Endodermal cell (in vitro differentiated cells): ENCODE data around the gene LDHA. TPM values are rescaled to one million over a fixed set of nuclear protein-coding genes. Genes with fewer than 3 reads are reported as not detected.

Source experiments
- DNase-seq: peaks from one replicate; pipeline ENCODE4 v3.0.0-alpha.2; 2017
- H3K27ac ChIP-seq: 2 replicates; pipeline ENCODE4 v1.5.1; 2013; ENCODE audit warnings: mild to moderate bottlenecking, low read depth, low read length, moderate library complexity
- H3K27me3 ChIP-seq: 2 replicates; pipeline ENCODE4 v1.6.1; 2013; ENCODE audit warnings: mild to moderate bottlenecking, low read length, moderate library complexity; ENCODE audit not compliant: insufficient read depth, control insufficient read depth, poor library complexity, severe bottlenecking
- H3K36me3 ChIP-seq: 2 replicates; pipeline ENCODE4 v1.7.0; 2013; ENCODE audit warnings: mild to moderate bottlenecking, low read length, moderate library complexity; ENCODE audit not compliant: control insufficient read depth, insufficient read depth
- H3K4me1 ChIP-seq: one replicate; pipeline ENCODE4 v1.7.0; 2013; ENCODE audit warnings: low read length; ENCODE audit not compliant: control insufficient read depth, insufficient read depth
- H3K4me3 ChIP-seq: 2 replicates; pipeline ENCODE4 v1.5.1; 2013; ENCODE audit warnings: mild to moderate bottlenecking, low read length, moderate library complexity
- H3K9ac ChIP-seq: 2 replicates; pipeline ENCODE4 v1.6.1; 2013; ENCODE audit warnings: mild to moderate bottlenecking, low read length, moderate library complexity; ENCODE audit not compliant: poor library complexity, severe bottlenecking; ENCODE audit errors: extremely low read depth
- H3K9me3 ChIP-seq: 2 replicates; pipeline ENCODE4 v1.6.1; 2013; ENCODE audit warnings: mild to moderate bottlenecking, low read length, moderate library complexity; ENCODE audit not compliant: control insufficient read depth
- H3K27ac Mint-ChIP-seq: 2 replicates; pipeline ENCODE4 v1.8.0; 2020; ENCODE audit warnings: mixed read lengths
- H3K27me3 Mint-ChIP-seq: 2 replicates; pipeline ENCODE4 v1.8.0; 2021; ENCODE audit warnings: mild to moderate bottlenecking, mixed read lengths; ENCODE audit not compliant: insufficient read depth
- H3K36me3 Mint-ChIP-seq: 2 replicates; pipeline ENCODE4 v1.8.0; 2020; ENCODE audit warnings: low read depth, mixed read lengths
- H3K4me1 Mint-ChIP-seq: 2 replicates; pipeline ENCODE4 v1.8.0; 2020; ENCODE audit warnings: mixed read lengths
- H3K4me3 Mint-ChIP-seq: 2 replicates; pipeline ENCODE4 v1.8.0; 2020; ENCODE audit warnings: mild to moderate bottlenecking, moderate library complexity, mixed read lengths
- H3K9me3 Mint-ChIP-seq: 2 replicates; pipeline ENCODE4 v1.8.0; 2020; ENCODE audit warnings: mild to moderate bottlenecking, mixed read lengths
- CTCF ChIP-seq: fragments of 200-600 bp; sonication (generic); conservative IDR thresholded peaks from 2 replicates; pipeline ENCODE4 v1.5.0; 2021; ENCODE audit warnings: antibody characterized with exemption, mild to moderate bottlenecking
- WGBS, 2 experiments: methylation state at CpG; one replicate each; pipeline versions ENCODE4 v1.1.5 to v1.1.7; 2013; ENCODE audit warnings: missing lambda C conversion rate in 2 of 2, mixed read lengths in 1 of 2; ENCODE audit not compliant: insufficient coverage in 1 of 2, insufficient read length in 1 of 2; 5-methylcytosine and 5-hydroxymethylcytosine counted together
- total RNA-seq, 2 donors: library from RNA; stranded (reverse); fragmentation: NEBNext Ultra II Directional in 1 of 2; extraction: Animal tissue kit (Norgen Biotek cat#: 25700) in 1 of 2; gene quantifications; 2 replicates in 1 of 2; 3 replicates in 1 of 2; pipeline ENCODE4 v1.2.1, GENCODE V29; 2021

Gene LDHA
- total RNA-seq, 2 donors from 2014 or later, result 256 to 308 TPM

DNA sequence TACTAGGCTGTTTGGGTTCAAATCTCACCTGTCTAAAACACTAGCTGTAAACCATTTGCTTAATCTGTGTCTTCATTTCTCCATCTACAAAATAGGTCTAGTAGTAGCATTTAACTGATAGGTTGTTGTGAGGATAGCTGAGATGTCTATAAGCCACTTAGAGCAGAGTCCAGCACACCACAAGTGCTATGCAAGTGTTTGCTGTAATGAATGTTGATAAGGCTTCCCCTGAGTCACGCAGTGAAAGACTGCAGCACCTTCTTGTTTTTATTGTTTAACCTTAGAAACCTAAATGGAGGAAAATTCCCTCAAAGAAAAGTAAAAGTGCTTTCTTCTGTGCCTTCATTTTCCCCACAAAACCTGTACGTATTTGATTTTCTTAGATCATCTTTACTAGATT is 23.1 kb upstream of the LDHA start:
- Histone ChIP-seq H3K9ac (no peak overlapping the region), H3K4me3 (no peak overlapping the region), H3K27ac (no peak overlapping the region), H3K36me3 (peaks cover 13% of the 10 kb centered on the region), H3K27me3 (no peaks in the 10 kb centered on the region), H3K9me3 (no peaks in the 10 kb centered on the region), H3K4me1 (no peaks in the 10 kb centered on the region)
- 96 to 100% methylated on average over 1 to 2 of the region's 2 CpGs for WGBS, 2 experiments
- peaks cover 11% of the 10 kb centered on the region for H3K36me3 Mint-ChIP-seq
- peaks cover 5% of the 10 kb centered on the region for H3K4me1 Mint-ChIP-seq
- TF ChIP-seq CTCF, result no peak
- H3K4me3 Mint-ChIP-seq, result no peak overlapping the region
- H3K27ac Mint-ChIP-seq, result no peak overlapping the region
- no peaks in the 10 kb centered on the region for H3K27me3 Mint-ChIP-seq
- no peaks in the 10 kb centered on the region for H3K9me3 Mint-ChIP-seq
- no peak for DNase-seq

GRCh38 chr11:18372201-18372600 is 22.2 kb upstream of the LDHA start:
- H3K27me3 ChIP-seq, result no peaks in the 10 kb centered on the region
- no peaks in the 10 kb centered on the region for H3K4me1 ChIP-seq
- no peak for DNase-seq
- peaks cover 5% of the 10 kb centered on the region for H3K4me1 Mint-ChIP-seq
- WGBS, 2 experiments, result 89 to 97% methylated on average over 1 to 2 of the region's 2 CpGs
- H3K27ac Mint-ChIP-seq, result no peak overlapping the region
- H3K27ac ChIP-seq, result no peak overlapping the region
- no peaks in the 10 kb centered on the region for H3K27me3 Mint-ChIP-seq
- H3K9me3 Mint-ChIP-seq, result no peaks in the 10 kb centered on the region
- H3K9ac ChIP-seq, result no peak overlapping the region
- H3K36me3 Mint-ChIP-seq, result peaks cover 3% of the 10 kb centered on the region
- no peaks in the 10 kb centered on the region for H3K9me3 ChIP-seq
- H3K4me3 ChIP-seq, result no peak overlapping the region
- H3K36me3 ChIP-seq, result peaks cover 4% of the 10 kb centered on the region
- no peak for TF ChIP-seq CTCF
- no peak overlapping the region for H3K4me3 Mint-ChIP-seq

DNA sequence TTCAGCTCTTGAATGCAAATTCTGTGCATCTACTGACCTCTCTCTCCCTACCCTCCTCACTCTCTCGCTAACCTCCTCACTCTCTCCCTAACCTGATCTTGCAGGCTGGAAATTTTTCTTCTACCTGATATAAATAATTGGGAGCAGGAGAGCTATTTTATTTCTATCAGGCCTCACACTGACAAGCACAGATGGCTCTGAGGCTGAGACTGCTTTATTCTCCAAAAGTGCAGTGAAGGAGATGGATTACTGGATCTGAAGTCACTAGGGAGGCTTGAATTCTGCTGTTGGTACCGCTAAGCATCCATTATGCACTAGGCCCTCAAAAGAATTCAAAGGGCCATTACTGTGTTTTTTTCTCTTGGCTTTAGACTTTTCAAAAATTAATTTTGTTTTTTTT is 19.4 kb upstream of the LDHA start:
- no peak overlapping the region for H3K27ac ChIP-seq
- TF ChIP-seq CTCF, result no peak
- no peak overlapping the region for H3K4me3 ChIP-seq
- H3K9me3 ChIP-seq, result no peaks in the 10 kb centered on the region
- H3K9ac ChIP-seq, result no peak overlapping the region
- no peaks in the 10 kb centered on the region for H3K36me3 ChIP-seq
- no peaks in the 10 kb centered on the region for H3K27me3 Mint-ChIP-seq
- no peak overlapping the region for H3K4me3 Mint-ChIP-seq
- peaks cover 5% of the 10 kb centered on the region for H3K4me1 Mint-ChIP-seq
- no peak overlapping the region for H3K27ac Mint-ChIP-seq
- WGBS, 2 experiments, result 94 to 100% methylated on average over 1 to 2 of the region's 2 CpGs
- H3K36me3 Mint-ChIP-seq, result no peaks in the 10 kb centered on the region
- no peaks in the 10 kb centered on the region for H3K27me3 ChIP-seq
- no peaks in the 10 kb centered on the region for H3K9me3 Mint-ChIP-seq
- H3K4me1 ChIP-seq, result no peaks in the 10 kb centered on the region
- DNase-seq, result no peak
